HK-2 (cell line): Measurements from ENCODE around the gene HLCS.

Experiments used
- DNase-seq: peaks from one replicate; pipeline ENCODE4 v3.0.0-alpha.2; 2018; ENCODE audit not compliant: unreplicated experiment

Gene HLCS

DNA sequence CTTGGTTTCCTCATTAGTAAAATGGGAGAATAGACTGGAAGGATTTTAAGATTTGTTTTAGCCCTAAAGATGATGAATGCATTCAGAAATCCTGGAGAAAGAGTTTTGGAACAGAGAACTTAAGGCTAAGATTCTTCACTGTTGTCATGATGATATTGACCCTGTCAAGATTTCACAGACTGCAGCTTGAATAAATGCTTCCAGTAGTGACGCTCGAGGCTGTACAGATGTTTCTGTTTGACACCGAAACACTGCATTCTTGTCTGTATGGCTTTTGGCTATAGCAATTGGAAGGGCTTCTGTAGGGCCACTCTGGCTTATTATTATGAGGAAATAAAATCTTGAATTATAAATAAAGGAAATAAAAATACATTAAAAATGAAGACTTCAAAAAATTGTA lies 241.8 kb downstream of the HLCS start:
- DNase-seq = no peak

DNA sequence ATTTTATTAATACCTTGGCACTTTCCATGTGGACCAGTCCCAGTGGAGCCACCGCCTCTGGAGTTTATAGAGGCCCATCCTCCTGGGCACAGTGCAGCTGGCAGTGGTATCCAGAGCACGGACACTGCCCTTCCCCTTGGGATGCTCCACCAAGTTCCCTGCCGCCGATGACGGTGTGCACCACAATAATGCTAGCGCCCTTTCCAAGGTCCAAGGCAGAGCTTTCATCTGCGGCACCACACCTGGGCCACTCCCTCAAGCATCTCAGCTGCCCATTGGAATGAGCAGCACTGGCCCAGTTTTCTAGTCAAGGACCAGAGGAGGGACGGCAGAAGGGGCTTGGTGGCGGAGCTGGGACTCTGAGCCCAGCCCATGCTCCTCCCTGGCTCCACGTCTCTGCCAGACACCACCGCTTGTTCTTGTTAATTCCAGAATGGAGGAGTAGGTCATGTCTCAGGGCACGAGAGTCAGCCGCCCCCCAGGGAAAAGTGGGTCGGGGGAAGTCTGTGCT lies 243.0 kb downstream of the HLCS start:
- DNase-seq = no peak

DNA sequence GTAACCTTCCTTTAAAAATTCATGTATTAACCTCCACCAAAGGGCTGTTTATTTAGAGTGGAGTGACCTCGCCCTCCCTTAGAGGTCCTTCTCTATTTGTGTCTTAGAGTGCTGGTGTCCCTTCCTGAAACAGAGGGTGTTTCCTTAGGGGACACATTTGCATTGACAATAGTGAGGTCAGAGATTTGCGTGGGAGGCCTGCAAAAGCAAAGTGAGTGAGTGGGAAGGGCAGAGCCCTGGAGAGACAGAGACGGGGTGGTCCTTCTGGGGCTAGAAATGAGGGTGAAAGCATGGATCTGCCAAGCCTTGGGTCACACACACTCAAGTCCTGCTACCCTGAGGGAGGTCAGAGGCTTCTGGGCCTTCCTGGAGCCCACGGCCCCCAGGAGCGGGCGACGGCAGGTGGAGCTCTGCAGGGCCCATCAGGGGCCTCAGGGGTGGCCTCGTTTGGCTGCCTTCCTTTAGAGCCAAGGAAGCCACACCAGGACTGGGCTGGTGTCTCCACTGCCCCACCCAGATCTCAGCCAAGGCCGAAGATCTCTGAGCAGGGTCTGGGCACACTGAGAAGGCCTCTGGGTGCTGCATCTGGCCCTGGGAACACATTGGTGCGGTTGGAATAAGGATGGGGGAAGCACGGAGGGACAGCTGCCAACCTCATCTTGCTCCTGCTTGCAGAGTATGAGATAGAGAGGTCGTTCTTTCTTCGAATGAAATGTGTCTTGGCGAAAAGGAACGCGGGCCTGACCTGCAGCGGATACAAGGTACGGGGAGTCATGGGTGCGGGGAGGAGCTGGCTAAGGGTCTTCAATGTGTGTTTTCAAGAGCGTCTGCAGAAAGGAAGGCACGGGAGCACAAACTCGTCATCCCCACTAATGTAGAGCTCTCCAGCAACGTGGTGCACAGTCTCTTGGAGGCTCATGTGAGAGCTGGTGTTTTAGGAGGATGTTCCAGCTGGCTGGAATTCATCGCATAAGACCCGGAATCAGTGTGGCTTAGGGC lies 243.8 kb downstream of the HLCS start:
- DNase-seq = no peak

DNA sequence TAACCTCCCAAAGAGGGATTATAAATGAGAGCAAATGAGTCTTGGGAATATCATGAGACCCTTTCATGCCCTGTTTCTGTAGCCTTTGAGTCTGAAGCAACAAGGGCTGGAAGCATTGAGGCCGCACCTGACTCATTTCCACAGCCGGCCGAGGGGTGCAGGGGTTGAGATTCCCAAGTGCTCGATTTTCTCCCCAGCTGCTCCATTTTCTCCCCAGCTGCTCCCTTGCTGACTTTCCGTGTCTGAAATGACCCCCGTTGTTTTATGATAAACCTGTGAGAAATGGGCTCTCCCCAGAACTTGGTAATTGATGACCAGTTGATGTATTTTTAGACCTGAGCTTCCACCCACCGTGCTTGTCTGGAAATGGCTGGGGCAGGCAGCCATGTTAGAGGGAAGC lies 244.7 kb downstream of the HLCS start:
- DNase-seq = no peak

DNA sequence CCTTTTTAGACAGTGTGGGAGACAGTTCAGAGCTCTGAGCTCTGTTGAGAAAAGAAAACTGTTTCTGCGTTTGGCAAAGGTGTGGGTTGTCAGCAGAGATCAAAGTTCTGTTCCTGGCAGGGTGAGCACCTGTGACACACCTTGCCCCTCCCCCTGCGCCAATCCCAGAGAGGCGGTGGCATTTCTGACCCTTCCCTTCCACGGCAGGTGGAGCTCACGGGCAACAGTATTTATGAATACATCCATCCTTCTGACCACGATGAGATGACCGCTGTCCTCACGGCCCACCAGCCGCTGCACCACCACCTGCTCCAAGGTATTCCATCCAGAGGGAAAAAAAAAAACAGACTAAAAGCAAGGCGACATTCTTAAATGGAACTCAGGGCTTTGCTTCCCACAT lies 246.9 kb downstream of the HLCS start:
- DNase-seq = no peak

DNA sequence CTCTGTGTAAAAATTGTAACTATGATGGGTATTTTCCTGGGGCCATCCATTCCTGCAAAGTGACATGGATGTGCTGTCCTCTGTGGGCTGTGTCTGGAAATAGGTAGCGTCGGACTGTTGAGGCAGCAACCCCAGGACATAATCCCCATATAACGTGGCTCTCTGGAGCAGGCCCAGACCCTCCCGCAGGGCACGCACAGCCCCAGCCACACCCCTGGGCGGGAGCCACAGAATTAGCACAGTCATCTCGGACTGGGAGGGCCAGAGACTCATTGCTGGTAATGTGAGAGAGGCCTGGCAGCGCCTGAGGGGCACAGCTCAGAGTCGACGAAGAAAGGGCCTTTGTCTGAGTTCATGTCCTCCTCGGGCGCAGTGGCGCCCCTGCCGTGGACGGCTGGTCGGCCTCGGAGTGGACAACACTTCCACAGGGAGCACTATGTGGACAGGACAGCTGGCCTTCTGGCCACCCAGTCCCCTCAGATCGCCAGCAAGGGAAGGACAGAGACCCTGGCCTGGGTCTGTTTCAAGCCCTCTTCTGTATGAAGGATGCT lies 247.4 kb downstream of the HLCS start:
- DNase-seq = no peak

DNA sequence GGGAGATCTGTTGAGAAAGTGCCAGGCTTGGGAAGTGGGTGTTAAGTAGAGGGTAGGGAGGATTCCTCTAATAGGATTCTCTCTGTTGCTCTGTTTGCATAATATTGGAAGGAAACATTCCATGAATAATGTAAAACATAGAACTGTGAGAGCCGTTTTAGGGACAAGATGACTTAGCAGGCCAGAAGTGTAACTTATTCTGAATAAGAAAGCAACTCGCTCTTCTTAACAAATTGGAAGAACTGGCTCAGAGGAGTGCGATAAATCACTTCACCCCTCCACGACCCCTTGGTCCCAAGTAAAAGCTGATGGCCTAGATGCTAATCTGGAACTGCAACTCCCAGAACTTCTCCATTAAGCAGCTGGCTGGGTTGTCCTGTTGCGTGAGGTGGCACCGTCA lies 248.5 kb downstream of the HLCS start:
- DNase-seq = no peak

DNA sequence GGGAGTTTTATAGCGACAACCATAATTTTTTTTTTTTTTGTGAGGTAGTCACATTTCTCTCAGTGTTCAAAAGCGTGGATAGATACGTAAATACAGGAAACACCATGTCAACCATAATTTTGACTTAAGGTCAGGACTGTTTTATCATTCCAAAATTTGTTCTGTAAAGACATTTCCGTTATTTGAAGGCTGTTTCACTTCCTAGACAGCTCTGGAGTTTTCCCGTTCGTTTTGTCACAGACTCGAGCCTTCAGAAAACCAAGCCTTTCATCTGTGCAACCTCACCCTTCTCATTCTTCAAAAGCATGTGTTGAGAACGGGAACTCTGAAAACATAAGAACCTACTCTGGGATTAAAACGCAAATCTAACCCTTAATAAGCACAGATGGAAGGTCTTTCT lies 249.6 kb downstream of the HLCS start:
- no peak for DNase-seq

DNA sequence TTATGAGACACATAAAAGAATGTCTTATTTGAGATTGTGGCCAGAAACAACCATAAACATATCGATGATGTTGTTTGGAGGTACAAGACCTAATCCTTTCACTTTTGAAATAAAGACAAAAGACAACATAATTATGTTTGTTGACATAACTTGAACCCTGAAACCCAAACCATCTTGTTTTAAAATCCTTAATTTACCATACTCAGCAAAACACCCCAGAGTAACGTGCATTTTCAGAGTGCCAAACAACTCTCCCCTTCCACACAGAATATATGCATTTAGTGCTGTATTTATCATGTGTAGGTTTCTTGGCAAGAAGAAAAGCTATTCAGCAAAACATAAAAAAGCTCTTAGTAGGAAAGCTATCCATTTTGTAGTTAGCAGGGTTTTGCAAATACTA lies 250.1 kb downstream of the HLCS start:
- no peak for DNase-seq

DNA sequence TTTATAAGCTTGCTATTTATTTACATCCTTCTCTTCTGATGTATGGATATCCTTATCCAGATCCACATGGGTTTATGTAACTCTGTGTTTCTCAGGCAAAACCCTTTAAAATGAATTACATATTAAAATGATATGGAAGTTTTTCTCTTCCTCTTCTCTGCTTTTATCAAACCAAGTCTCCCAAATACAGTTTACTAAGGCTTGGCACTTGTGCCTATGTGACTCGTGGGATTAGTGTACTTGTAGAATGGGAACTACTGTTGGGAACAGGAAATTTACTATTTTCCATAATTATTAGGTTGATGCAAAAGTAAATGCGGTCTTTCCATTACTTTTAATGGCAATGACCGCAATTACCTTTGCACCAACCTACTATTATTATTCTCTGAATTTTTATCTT lies 252.7 kb downstream of the HLCS start:
- no peak for DNase-seq

DNA sequence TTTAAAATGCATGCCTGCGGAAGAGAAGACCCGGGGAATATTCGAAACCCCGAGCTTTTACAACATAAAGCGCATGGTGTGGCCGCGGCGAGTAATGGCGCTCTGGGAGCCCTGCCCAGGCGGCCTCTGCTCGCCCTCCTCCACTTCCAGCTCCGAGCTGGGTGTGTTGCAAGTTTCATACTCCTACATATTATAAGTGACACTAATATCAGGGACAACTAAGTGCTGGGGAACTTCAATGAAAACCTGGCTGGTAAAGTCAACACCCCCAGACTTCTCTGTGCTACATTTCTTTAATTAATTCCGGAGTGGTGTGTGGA lies 255.8 kb downstream of the HLCS start:
- DNase-seq = no peak

DNA sequence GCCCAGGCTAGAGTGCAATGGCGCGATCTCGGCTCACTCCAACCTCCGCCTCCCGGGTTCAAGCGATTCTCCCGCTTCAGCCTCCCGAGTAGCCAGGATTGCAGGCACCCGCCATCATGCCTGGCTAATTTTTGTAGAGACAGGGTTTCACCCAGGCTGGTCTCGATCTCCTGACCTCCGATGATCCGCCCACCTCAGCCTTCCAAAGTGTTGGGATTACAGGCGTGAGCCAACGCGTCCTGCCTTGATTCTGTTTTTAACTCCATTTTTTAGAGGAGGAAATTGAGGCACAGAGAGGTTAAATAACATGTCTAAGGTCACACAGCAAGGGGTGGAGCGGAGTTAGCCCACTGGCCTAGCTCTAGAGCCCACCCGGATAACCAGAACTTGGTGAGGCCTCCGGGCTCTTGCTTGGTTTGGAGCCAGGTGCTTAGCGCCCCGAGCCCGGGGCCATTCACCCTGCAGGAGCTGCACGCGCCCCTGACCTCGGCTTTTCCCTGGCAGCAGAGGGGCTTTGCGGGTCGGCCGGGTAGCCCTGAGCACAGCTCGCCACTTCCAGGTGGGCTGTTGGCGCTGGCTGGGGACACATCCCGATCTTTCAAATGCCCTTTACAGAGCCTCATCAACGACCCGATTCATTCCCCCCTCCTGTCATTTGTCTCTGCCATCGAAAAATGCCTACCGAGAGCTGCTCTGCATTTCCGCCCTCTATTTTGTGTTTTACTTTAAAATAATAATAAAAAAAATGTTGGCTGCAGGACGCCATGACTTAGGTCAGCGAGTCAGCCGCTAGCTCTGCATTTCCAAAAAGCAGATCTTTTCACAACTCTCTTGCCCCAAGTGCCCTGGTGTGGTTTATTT lies 256.4 kb downstream of the HLCS start:
- DNase-seq = no peak

DNA sequence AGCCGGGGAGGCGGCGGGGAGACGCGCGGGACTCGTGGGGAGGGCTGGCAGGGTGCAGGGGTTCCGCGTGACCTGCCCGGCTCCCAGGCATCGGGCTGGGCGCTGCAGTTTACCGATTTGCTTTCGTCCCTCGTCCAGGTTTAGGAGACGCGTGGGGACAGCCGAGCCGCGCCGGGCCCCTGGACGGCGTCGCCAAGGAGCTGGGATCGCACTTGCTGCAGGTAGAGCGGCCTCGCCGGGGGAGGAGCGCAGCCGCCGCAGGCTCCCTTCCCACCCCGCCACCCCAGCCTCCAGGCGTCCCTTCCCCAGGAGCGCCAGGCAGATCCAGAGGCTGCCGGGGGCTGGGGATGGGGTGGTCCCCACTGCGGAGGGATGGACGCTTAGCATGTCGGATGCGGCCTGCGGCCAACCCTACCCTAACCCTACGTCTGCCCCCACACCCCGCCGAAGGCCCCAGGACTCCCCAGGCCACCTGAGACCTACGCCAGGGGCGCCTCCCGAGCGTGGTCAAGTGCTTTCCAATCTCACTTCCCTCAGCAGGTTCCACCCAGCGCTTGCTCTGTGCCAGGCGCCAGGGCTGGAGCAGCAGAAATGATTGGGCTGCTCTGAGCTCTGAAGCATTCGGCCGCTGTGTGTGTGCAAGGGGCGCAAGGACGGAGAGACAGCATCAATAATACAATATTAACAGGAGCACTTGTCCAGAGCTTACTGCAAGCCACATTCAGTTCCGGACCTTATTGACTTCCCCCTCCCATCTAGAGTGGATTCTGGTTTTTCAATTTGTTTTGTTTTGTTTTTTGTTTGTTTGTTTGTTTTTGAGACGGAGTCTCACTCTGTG lies 257.2 kb downstream of the HLCS start:
- DNase-seq = no peak

DNA sequence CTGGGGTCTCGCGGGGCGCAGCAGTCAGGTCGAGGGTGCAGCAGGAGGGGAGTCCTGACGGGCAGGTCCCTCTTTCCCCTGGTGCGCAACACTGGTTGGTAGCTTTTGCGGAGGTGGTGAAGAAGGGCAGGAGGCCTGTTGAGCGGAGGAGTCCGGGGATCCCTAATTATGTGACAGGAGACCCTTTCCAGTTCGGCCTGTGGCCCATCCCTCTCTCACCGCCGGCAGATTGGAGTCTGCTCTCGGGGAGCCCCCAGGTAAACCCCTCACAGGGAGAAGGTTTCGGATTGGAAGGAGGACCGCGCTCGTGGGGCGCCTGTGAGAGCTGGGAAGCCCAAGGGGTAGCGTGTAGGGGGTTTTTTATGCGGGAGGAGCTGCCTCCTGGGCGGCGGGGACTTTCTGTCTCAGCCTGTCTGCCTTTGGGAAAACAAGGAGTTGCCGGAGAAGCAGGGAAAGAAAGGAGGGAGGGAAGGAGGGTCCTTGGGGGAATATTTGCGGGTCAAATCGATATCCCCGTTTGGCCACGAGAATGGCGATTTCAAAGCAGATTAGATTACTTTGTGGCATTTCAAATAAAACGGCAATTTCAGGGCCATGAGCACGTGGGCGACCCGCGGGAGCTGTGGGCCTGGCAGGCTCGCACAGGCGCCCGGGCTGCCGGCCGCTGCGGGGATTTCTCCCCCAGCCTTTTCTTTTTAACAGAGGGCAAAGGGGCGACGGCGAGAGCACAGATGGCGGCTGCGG lies 258.0 kb downstream of the HLCS start:
- no peak for DNase-seq

DNA sequence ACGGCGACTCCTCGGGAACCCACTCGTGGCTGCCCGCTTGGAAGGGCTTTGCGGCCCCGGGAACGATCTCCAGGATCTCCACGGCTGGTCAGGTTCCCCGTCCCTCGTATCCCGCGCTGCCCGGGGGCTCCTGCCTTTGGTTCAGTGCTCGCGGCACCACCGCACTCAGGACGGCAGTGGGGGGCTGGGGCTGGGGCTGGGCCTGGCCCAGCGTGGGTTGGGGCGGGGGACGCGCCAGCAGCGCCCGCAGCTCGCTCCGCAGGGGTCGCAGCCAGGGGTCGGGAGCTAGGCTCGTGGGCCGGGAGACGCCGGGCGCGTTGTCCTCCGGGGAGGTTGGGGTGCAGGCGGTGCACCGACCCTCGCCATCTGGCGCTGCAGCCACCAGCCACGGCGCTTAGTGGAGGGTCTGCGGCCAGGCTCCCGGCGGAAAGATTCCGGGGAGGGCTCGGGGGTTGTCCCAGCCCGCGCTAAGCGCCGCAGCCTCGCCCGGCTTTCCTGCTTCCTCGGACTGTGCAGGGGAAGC lies 258.6 kb downstream of the HLCS start:
- DNase-seq = no peak

DNA sequence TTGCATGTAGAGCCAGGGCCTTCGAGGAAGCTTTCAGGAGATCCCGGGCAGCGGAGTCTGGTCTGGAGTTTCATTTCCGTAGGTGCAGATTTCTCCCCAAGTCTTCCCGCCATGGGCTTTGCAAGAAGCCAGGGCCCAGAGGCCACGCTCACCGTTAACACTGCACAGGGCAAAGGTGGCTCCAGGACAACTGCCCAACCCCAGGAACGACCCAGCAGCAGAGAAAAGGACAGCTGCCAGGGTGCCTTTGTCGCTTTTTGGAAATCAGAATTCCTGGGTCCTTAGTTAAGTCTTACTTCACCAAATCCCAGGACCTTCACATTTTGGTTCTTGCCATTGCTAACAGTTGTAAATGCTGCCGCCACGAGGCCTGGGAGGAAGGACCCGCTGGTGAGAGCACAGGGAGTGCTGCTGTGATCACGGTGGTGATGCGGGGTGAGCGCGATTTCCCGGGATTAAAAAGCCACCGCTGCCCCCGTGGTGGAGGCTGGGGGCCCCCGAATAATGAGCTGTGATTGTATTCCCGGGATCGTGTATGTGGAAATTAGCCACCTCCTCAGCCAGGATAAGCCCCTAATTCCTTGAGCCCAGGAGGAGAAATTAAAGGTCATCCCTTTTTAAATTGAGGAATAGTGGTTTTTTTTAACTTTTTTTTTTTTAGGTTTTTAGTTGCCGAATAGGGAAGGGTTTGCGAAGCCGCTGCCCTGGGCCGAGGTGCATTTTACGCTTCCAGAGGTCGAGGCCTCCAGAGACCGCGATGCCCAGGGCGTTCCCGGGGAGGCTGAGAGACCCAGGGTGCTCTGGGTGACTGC lies 259.3 kb downstream of the HLCS start:
- DNase-seq = no peak

DNA sequence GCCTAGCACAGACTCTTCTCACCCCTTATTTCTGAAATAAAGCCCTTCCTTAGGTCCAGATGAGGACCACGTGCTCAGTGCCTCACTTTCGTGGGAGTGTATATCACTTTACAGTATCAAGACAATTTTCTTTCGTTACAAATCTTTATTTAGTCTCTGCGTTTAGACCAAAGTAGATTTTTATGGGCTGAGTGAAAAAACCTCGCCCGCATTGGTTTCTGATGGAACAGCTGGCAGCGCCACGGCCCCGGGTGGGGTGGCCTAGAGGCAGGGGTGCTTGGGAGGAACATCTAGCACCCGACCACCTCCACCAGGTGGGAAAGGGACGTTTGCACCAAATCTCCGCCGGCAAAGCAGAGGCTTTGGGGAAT lies 260.0 kb downstream of the HLCS start:
- DNase-seq = no peak

DNA sequence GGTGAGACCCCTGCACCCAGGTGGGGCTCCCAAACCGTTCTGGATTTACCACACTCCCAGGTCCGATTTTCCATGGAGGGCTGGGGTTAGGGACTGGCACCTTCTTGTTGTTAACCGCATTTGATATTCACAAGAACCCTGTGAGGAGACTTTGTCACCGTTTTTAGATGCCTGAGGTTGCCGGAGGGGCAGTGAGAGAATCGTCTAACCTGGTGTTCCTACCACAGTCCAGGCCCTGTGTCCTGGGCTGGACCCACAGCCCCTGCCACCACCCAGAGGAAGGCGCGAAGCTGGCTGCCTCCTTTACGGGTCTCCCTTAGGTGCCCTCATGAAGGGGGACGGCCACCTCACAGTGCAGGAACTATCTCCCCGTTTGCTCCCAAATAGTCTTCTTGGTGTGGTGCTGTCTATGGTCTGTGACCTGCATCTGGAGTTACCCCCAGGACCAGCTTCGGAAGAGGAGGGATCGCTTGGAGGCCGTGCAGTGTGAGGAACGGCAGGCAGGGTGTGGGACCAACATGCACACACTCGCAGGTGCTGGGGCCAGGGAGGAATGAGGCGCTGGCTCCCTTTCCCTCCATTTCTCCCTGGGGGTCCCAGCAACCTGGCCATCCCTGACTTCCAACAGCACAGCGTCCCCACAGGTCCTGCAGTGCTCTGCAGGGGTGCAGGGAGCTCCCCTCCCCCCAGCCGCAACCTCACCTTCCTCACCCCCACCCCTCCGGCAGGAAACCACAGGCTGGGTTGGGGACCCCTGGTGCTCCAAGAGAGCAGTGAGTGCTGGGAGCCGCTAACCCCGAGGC lies 260.6 kb downstream of the HLCS start:
- DNase-seq = no peak
